HCT116 (cell line): ENCODE measurements around the gene MKRN1.

Source experiments
- CEBPB ChIP-seq: IDR thresholded peaks from 2 replicates; pipeline ENCODE4 v1.6.1; 2012; ENCODE audit warnings: low read depth
- CTCF ChIP-seq, 3 experiments: fragments of 200-600 bp in 1 of 3; sonication (generic) in 1 of 3; IDR thresholded peaks in 2 of 3; conservative IDR thresholded peaks in 1 of 3; 2 replicates each; pipeline ENCODE4 v1.5.1; 2012 to 2017; ENCODE audit warnings: low read depth in 2 of 3, low read length in 2 of 3, antibody characterized with exemption in 1 of 3, borderline replicate concordance in 1 of 3, control low read depth in 1 of 3, mild to moderate bottlenecking in 1 of 3, mixed read lengths in 1 of 3, mixed run types in 1 of 3, moderate library complexity in 1 of 3; ENCODE audit not compliant: insufficient read depth in 1 of 3
- EZH2 ChIP-seq: fragments of 200-600 bp; sonication (generic); IDR thresholded peaks from 2 replicates; pipeline ENCODE4 v1.6.1; 2017; ENCODE audit warnings: antibody characterized with exemption, mixed run types
- EZH2phosphoT487 ChIP-seq: fragments of 200-600 bp; IDR thresholded peaks from 2 replicates; pipeline ENCODE4 v1.6.1; 2018; ENCODE audit warnings: antibody characterized with exemption, borderline replicate concordance
- FOSL1 ChIP-seq: IDR thresholded peaks from 2 replicates; pipeline ENCODE4 v1.6.1; 2012; ENCODE audit warnings: low read depth
- POLR2A ChIP-seq: IDR thresholded peaks from 2 replicates; pipeline ENCODE4 v1.7.0; 2011; ENCODE audit warnings: borderline replicate concordance; ENCODE audit not compliant: insufficient read depth, insufficient read length; ENCODE audit errors: extremely low read depth
- POLR2AphosphoS5 ChIP-seq: IDR thresholded peaks from 2 replicates; pipeline ENCODE4 v1.6.1; 2011; ENCODE audit warnings: mild to moderate bottlenecking, low read depth, low read length, moderate library complexity
- YY1 ChIP-seq: IDR thresholded peaks from 2 replicates; pipeline ENCODE4 v1.6.1; 2011; ENCODE audit warnings: low read length, low read depth, moderate library complexity, mild to moderate bottlenecking; ENCODE audit not compliant: insufficient replicate concordance; ENCODE audit errors: extremely low read depth
- TF ChIP-seq, protein P1 (sequence below): IDR thresholded peaks from 2 replicates; pipeline ENCODE4 v1.6.1; 2012
- TF ChIP-seq, protein P2 (sequence below): IDR thresholded peaks from 2 replicates; pipeline ENCODE4 v1.6.1; 2012; ENCODE audit warnings: low read depth

GRCh38 chr7:140484951-140485499, 5.7 kb upstream of the MKRN1 start:
- TF ChIP-seq CTCF (IDR thresholded peaks at IDR 0.05 in 2 of 3, conservative IDR thresholded peaks at IDR 0.05 in 1 of 3; ENCODE audit: borderline replicate concordance in 1 of 3, insufficient read depth in 1 of 3, low read depth in 2 of 3, low read length in 2 of 3) (no peak), POLR2AphosphoS5 (no peak), EZH2 (no peak), EZH2phosphoT487 (no peak), POLR2A (no peak), FOSL1 (no peak), YY1 (no peak), CEBPB (no peak)
- TF ChIP-seq, protein P1, sequence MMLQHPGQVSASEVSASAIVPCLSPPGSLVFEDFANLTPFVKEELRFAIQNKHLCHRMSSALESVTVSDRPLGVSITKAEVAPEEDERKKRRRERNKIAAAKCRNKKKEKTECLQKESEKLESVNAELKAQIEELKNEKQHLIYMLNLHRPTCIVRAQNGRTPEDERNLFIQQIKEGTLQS = no peak
- TF ChIP-seq, protein P2, sequence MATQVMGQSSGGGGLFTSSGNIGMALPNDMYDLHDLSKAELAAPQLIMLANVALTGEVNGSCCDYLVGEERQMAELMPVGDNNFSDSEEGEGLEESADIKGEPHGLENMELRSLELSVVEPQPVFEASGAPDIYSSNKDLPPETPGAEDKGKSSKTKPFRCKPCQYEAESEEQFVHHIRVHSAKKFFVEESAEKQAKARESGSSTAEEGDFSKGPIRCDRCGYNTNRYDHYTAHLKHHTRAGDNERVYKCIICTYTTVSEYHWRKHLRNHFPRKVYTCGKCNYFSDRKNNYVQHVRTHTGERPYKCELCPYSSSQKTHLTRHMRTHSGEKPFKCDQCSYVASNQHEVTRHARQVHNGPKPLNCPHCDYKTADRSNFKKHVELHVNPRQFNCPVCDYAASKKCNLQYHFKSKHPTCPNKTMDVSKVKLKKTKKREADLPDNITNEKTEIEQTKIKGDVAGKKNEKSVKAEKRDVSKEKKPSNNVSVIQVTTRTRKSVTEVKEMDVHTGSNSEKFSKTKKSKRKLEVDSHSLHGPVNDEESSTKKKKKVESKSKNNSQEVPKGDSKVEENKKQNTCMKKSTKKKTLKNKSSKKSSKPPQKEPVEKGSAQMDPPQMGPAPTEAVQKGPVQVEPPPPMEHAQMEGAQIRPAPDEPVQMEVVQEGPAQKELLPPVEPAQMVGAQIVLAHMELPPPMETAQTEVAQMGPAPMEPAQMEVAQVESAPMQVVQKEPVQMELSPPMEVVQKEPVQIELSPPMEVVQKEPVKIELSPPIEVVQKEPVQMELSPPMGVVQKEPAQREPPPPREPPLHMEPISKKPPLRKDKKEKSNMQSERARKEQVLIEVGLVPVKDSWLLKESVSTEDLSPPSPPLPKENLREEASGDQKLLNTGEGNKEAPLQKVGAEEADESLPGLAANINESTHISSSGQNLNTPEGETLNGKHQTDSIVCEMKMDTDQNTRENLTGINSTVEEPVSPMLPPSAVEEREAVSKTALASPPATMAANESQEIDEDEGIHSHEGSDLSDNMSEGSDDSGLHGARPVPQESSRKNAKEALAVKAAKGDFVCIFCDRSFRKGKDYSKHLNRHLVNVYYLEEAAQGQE = no peak
